ENCODE results near the gene CHD2. TPM values are rescaled to one million over a fixed set of nuclear protein-coding genes. Genes with fewer than 3 reads are reported as not detected.

CHD2 gene
- total RNA-seq, 1 experiment from 2014 or later: 63.3 TPM

DNA sequence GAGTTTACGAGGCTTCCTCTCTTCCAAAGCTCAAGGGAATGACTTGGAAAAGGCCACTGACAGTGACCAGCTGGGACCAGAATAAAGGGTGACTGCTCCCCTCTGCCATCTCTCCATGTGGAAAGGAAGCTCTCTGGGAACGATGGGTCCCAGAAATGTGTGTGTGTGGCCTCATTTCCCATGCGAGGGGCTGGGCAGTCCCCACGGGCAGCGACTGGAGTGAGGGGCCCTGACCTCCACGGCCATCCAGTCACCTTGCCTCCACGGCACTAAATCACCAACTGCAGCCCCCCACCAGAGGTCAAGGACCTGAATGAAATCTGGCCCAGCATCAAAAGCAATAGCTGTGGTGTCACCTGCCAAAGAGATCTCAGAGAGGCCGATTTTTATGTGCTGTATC, 159.3 kb downstream of the CHD2 start:
- Histone ChIP-seq H4K5ac (ENCODE audit: insufficient read length, low read depth, low read length) (no peak overlapping the region), H3K9me3 (ENCODE audit: control insufficient read depth, low read depth, low read length) (no peaks in the 10 kb centered on the region), H2BK5ac (ENCODE audit: insufficient read length, low read length) (no peak overlapping the region), H2AFZ (ENCODE audit: low read length) (no peak overlapping the region), H2AK5ac (ENCODE audit: insufficient read length, low read length) (no peak overlapping the region), H3K4me2 (ENCODE audit: insufficient read depth, insufficient read length, low read length) (no peak overlapping the region), H3K23ac (ENCODE audit: insufficient read length, low read depth, low read length) (no peak overlapping the region), H3K79me1 (ENCODE audit: insufficient read depth, low read depth, low read length, poor library complexity, severe bottlenecking) (peaks cover 18% of the 10 kb centered on the region), H3K23me2 (ENCODE audit: insufficient read length, low read depth, low read length, poor library complexity, severe bottlenecking) (no peaks in the 10 kb centered on the region), H4K91ac (ENCODE audit: insufficient read length, low read depth, low read length) (no peak overlapping the region), H3K9ac (ENCODE audit: extremely low read depth, insufficient read length, low read length) (no peak overlapping the region), H3K56ac (ENCODE audit: insufficient read length, low read depth, low read length) (no peak overlapping the region), H2BK12ac (ENCODE audit: insufficient read length, low read depth, low read length) (no peak overlapping the region), H2BK120ac (ENCODE audit: low read depth, low read length, poor library complexity, severe bottlenecking) (no peak overlapping the region), H3K4me1 (ENCODE audit: insufficient read depth, low read length) (peaks cover 25% of the 10 kb centered on the region), H4K8ac (replicated peaks; ENCODE audit: insufficient read length, low read depth, low read length) (no peak overlapping the region), H4K20me1 (ENCODE audit: control insufficient read depth, insufficient read depth, insufficient read length) (no peaks in the 10 kb centered on the region), H3K14ac (ENCODE audit: insufficient read depth, low read length) (no peak overlapping the region), H3K4ac (ENCODE audit: low read depth, low read length) (no peak overlapping the region), H2BK15ac (ENCODE audit: low read depth, low read length) (no peak overlapping the region), H3K18ac (ENCODE audit: insufficient read length, low read depth, low read length) (no peak overlapping the region), H3T11ph (ENCODE audit: low read length) (no peak overlapping the region), H3K27ac (ENCODE audit: insufficient read length, low read depth, low read length) (no peak overlapping the region), H2BK20ac (ENCODE audit: low read depth, low read length, poor library complexity, severe bottlenecking) (no peak overlapping the region), H3K79me2 (ENCODE audit: insufficient read depth, low read length) (peaks cover 29% of the 10 kb centered on the region; the same call in 1 of the 2 replicates), H3K27me3 (ENCODE audit: insufficient read depth, low read length) (no peaks in the 10 kb centered on the region)
- no peaks in the 10 kb centered on the region for H3K9me3 Mint-ChIP-seq
- no peak for DNase-seq
- TF ChIP-seq, protein P1, sequence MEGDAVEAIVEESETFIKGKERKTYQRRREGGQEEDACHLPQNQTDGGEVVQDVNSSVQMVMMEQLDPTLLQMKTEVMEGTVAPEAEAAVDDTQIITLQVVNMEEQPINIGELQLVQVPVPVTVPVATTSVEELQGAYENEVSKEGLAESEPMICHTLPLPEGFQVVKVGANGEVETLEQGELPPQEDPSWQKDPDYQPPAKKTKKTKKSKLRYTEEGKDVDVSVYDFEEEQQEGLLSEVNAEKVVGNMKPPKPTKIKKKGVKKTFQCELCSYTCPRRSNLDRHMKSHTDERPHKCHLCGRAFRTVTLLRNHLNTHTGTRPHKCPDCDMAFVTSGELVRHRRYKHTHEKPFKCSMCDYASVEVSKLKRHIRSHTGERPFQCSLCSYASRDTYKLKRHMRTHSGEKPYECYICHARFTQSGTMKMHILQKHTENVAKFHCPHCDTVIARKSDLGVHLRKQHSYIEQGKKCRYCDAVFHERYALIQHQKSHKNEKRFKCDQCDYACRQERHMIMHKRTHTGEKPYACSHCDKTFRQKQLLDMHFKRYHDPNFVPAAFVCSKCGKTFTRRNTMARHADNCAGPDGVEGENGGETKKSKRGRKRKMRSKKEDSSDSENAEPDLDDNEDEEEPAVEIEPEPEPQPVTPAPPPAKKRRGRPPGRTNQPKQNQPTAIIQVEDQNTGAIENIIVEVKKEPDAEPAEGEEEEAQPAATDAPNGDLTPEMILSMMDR (conservative IDR thresholded peaks at IDR 0.05): no peak
- no peaks in the 10 kb centered on the region for H3K27me3 Mint-ChIP-seq (ENCODE audit: low read depth)
- WGBS (ENCODE audit: extremely low coverage, insufficient read length, low lambda C conversion rate): no CpG with 5 or more reads among the region's 8 CpGs
- H3K4me3 Mint-ChIP-seq: no peak overlapping the region
- peaks cover 28 to 71% (median 49%) of the 10 kb centered on the region in 3 experiments for H3K36me3 Mint-ChIP-seq (ENCODE audit: insufficient read depth in 1 of 3, low read depth in 3 of 3)
- H3K4me1 Mint-ChIP-seq: peaks cover 78 to 79% of the 10 kb centered on the region in 2 experiments
- peak overlapping the region; percentile 82 to 89 (median 83); a peak in 6 of 7 replicates for H3K27ac Mint-ChIP-seq

All from H9 (cell line).